Heart left ventricle (tissue), 16 donors: ENCODE results near the gene CLECL1. TPM values are rescaled to one million over a fixed set of nuclear protein-coding genes. Genes with fewer than 3 reads are reported as not detected.

Experiments used
- ATAC-seq, 4 donors: fragments of 200-7000 bp; cut with Tn5 transposase; one replicate each; pipeline ENCODE4 v1.9.1; 2020 to 2022; ENCODE audit warnings: moderate library complexity in 4 of 4, mild to moderate bottlenecking in 3 of 4, moderate number of reproducible peaks in 1 of 4
- DNase-seq, 5 donors: peaks; one replicate each; pipeline ENCODE4 v3.0.0-alpha.2; 2020
- H3K27ac ChIP-seq, 12 donors: fragments of 200-600 bp; sonication (generic) in 4 of 12; one replicate each; pipeline versions ENCODE4 v1.5.0 to v1.8.0; 2016 to 2022; ENCODE audit warnings: mild to moderate bottlenecking in 2 of 12
- H3K27me3 ChIP-seq, 9 donors: fragments of 200-600 bp; sonication (generic) in 2 of 9; one replicate each; pipeline versions ENCODE4 v1.5.1 to v1.8.0; 2016 to 2022; ENCODE audit warnings: mild to moderate bottlenecking in 3 of 9
- H3K36me3 ChIP-seq, 9 donors: fragments of 200-600 bp; sonication (generic) in 2 of 9; one replicate each; pipeline versions ENCODE4 v1.5.0 to v1.8.0; 2018 to 2022; ENCODE audit warnings: mild to moderate bottlenecking in 2 of 9
- H3K4me1 ChIP-seq, 12 donors: fragments of 200-600 bp; sonication (generic) in 4 of 12; one replicate each; pipeline versions ENCODE4 v1.5.0 to v1.8.0; 2016 to 2022; ENCODE audit warnings: mild to moderate bottlenecking in 3 of 12
- H3K4me3 ChIP-seq, 12 donors: fragments of 200-600 bp; sonication (generic) in 4 of 12; one replicate each; pipeline versions ENCODE4 v1.5.0 to v1.8.0; 2017 to 2022; ENCODE audit warnings: mild to moderate bottlenecking in 9 of 12, moderate library complexity in 4 of 12
- H3K9me3 ChIP-seq, 12 donors: fragments of 200-600 bp; sonication (generic) in 4 of 12; one replicate each; pipeline versions ENCODE4 v1.5.0 to v1.8.0; 2016 to 2022; ENCODE audit warnings: mild to moderate bottlenecking in 1 of 12
- POLR2A ChIP-seq, 2 donors: fragments of 450-650 bp; IDR thresholded peaks; one replicate each; pipeline ENCODE4 v1.6.1; 2017; ENCODE audit warnings: antibody characterized with exemption in 2 of 2, mild to moderate bottlenecking in 2 of 2, moderate library complexity in 2 of 2
- WGBS, 4 donors: extraction: QIAGEN DNeasy Blood & Tissue Kit in 2 of 4; methylation state at CpG; one replicate each; pipeline versions ENCODE4 v1.1.5 to v1.1.7; 2013 to 2018; 5-methylcytosine and 5-hydroxymethylcytosine counted together
- intact Hi-C, 10 donors: fragments of 100-400 bp; cut with DNase I; formaldehyde crosslinking; loops; one replicate each; pipeline versions ENCODE4 v1.11.1 to v1.14.2; 2022
- long read RNA-seq, 3 donors: library from polyadenylated mRNA; unstranded; transcript quantifications; one replicate each; pipeline ENCODE4 v2.0.0, GENCODE V29; 2020 to 2021
- polyA plus RNA-seq, 2 donors: library from polyadenylated mRNA; stranded (reverse); fragments of 200-250 nt; gene quantifications; one replicate each; pipeline ENCODE4 v1.2.3, GENCODE V29; 2013
- total RNA-seq, 9 donors: library from RNA; depleted of rRNA in 2 of 9; stranded (reverse); fragments of >200 nt in 2 of 9; fragmentation: NEBNext Ultra II Directional in 3 of 9; extraction: Animal tissue kit (Norgen Biotek cat#: 25700) in 3 of 9; gene quantifications; one replicate each; pipeline versions ENCODE4 v1.1.0 to v1.2.4, GENCODE V29; 2016 to 2023
- TF ChIP-seq, protein P1 (sequence below), 12 donors: fragments of 200-600 bp; sonication (generic) in 4 of 12; IDR thresholded peaks; one replicate each; pipeline versions ENCODE4 v1.5.0 to v1.8.0; 2018 to 2022; ENCODE audit warnings: antibody characterized with exemption in 12 of 12, mild to moderate bottlenecking in 5 of 12
- donor health status: ischemic (EF 13 %, LVEDD 7.1; RV severe dilation, severe dysfunction).
- donor health status: healthy with polysubstance abuse.
- donor health status: DM: no; HTN: yes; CAD: no.
- donor health status: DM: no; HTN: no; CAD: no.
- donor health status: ischemic (EF 25% LVEDD 6.9; RV normal size, moderate dysfunction).
- donor health status: ischemic (EF 25% LVEDD 5.7; RV mildly dilated, moderate dysfunction).
- donor health status: healthy.
- donor health status: DM: yes; HTN: yes; CAD: no.
- donor health status: ischemic (EF 35%, LVEDD 5.7; RV mildly dilated, moderate dysfunction).
- donor health status: nonischemic (EF 11% LVEDD 7.7; RV severe dilation, severe dysfunction).
- donor health status: DM: yes; HTN: yes; CAD: no.
- donor health status: PGD.
- donor health status: ischemic (EF 29% LVEDD 5.4; RV normal size, mild dysfunction).
- donor health status: nonischemic (EF 23%, LVEDD 6.1; RV moderate dilation, normal function).

CLECL1 gene
- total RNA-seq (1 to 10 TPM in 1 of 9 donors, under 1 TPM in 1, not detected in 7; 0.93 to 4.6 TPM), polyA plus RNA-seq (not detected)
- long read RNA-seq, donor 1: 0 reads
- long read RNA-seq, donor 2: 0 reads
- long read RNA-seq, donor 3: 0 reads

DNA sequence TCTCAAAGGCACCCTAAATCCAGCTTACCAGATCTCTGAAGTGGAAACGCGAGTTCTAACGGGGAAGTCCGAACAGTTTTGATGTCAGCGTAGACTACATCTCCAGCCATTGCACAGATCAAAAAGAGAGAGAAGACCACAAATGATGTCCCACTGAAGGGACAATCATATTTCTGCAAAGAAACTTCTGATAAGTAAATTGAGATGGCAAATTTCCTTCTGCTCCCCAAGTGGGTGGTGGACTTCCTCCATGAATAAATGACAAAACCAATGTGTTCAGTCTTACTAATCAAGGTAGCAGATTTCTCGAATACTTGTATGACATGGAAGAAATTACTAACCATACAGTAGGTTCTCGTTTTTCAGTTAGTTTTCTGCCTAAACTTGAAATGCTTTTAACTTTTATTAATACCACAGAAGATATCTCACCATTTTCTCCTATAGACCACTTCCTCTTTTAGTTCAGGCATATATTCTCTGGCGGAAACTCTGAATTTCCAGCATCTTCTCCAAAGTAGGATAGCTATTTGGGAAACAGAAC is at the start of gene CLECL1:
CLECL1 (minus strand) TSS at position 177 of the 541 bp plus-strand sequence.
- Histone ChIP-seq H3K27ac (peak within 1 kb of the TSS in 1 of 12 donors; percentile 88), H3K9me3 (no peaks in the 10 kb centered on the region), H3K4me1 (peaks cover 0 to 35% (median under 1%) of the 10 kb centered on the region in 12 donors), H3K27me3 (no peaks in the 10 kb centered on the region), H3K36me3 (no peaks in the 10 kb centered on the region), H3K4me3 (peak within 1 kb of the TSS in 1 of 12 donors; percentile 50)
- intact Hi-C loops: no loop called here
- TF ChIP-seq, protein P1, sequence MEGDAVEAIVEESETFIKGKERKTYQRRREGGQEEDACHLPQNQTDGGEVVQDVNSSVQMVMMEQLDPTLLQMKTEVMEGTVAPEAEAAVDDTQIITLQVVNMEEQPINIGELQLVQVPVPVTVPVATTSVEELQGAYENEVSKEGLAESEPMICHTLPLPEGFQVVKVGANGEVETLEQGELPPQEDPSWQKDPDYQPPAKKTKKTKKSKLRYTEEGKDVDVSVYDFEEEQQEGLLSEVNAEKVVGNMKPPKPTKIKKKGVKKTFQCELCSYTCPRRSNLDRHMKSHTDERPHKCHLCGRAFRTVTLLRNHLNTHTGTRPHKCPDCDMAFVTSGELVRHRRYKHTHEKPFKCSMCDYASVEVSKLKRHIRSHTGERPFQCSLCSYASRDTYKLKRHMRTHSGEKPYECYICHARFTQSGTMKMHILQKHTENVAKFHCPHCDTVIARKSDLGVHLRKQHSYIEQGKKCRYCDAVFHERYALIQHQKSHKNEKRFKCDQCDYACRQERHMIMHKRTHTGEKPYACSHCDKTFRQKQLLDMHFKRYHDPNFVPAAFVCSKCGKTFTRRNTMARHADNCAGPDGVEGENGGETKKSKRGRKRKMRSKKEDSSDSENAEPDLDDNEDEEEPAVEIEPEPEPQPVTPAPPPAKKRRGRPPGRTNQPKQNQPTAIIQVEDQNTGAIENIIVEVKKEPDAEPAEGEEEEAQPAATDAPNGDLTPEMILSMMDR (IDR thresholded peaks at IDR 0.05): no peak
- TF ChIP-seq POLR2A (IDR thresholded peaks at IDR 0.05): no peak
- DNase-seq: no peak
- ATAC-seq: no peak
- 75 to 85% (median 79%) methylated on average over 8 of the region's 8 CpGs for WGBS, 4 donors

- Histone ChIP-seq H3K36me3 (no peaks in the 10 kb centered on the region), H3K4me3 (no peak overlapping the region), H3K4me1 (no peaks in the 10 kb centered on the region), H3K27me3 (no peaks in the 10 kb centered on the region), H3K27ac (no peak overlapping the region), H3K9me3 (no peaks in the 10 kb centered on the region)
- DNase-seq (no peak), ATAC-seq (no peak)
- intact Hi-C loops: no loop called here
- no peak for TF ChIP-seq POLR2A (IDR thresholded peaks at IDR 0.05)
- WGBS, 4 donors: 77 to 89% (median 86%) methylated on average over 2 of the region's 2 CpGs
Observed at GRCh38 chr12:9781360-9781759, 48.5 kb upstream of the CLECL1 start.

DNA sequence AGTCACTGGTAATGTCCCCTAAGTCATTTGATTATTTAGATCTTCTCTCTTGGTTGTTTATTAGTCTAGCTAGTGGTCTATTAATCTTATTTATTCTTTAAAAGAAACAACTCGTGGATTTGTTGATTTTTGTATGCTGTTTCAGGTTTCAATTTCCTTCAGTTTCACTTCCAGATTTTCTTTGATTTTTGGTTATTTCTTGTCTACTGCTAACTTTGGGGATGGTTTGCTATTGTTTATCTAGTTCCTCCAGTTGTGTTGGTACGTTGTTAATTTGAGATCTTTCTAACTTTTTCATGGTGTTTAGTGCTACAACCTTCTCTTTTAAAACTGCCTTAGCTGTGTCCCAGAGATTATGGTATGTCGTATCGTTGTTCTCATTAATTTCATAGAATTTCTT is 46.3 kb upstream of the CLECL1 start:
- Histone ChIP-seq H3K4me3 (no peak overlapping the region), H3K4me1 (peaks cover 0 to 7% (median 0%) of the 10 kb centered on the region in 12 donors), H3K36me3 (no peaks in the 10 kb centered on the region), H3K27ac (no peak overlapping the region), H3K27me3 (no peaks in the 10 kb centered on the region), H3K9me3 (no peaks in the 10 kb centered on the region)
- ATAC-seq: no peak
- TF ChIP-seq POLR2A (IDR thresholded peaks at IDR 0.05): no peak
- 77 to 84% (median 79%) methylated on average over 4 of the region's 4 CpGs for WGBS, 4 donors
- intact Hi-C loops: no loop called here
- no peak for DNase-seq

GRCh38 chr12:9776781-9777180 is 43.9 kb upstream of the CLECL1 start:
- no peaks in the 10 kb centered on the region for H3K27me3 ChIP-seq
- intact Hi-C loops: no loop called here
- no peak for TF ChIP-seq POLR2A (IDR thresholded peaks at IDR 0.05)
- TF ChIP-seq, protein P1 (IDR thresholded peaks at IDR 0.05): no peak
- H3K4me1 ChIP-seq: peaks cover 0 to 18% (median 0%) of the 10 kb centered on the region in 12 donors
- ATAC-seq (no peak), DNase-seq (no peak)
- H3K27ac ChIP-seq: no peak overlapping the region
- WGBS, 4 donors: 86 to 90% (median 88%) methylated on average over 3 of the region's 3 CpGs
- H3K9me3 ChIP-seq: no peaks in the 10 kb centered on the region
- H3K4me3 ChIP-seq: no peak overlapping the region
- no peaks in the 10 kb centered on the region for H3K36me3 ChIP-seq

- H3K4me3 ChIP-seq: no peak overlapping the region
- ATAC-seq (no peak), DNase-seq (no peak)
- 70 to 81% (median 74%) methylated on average over 2 of the region's 2 CpGs for WGBS, 4 donors
- TF ChIP-seq, protein P1 (IDR thresholded peaks at IDR 0.05): no peak
- no peak for TF ChIP-seq POLR2A (IDR thresholded peaks at IDR 0.05)
- no peaks in the 10 kb centered on the region for H3K9me3 ChIP-seq
- H3K4me1 ChIP-seq: peaks cover 0 to 18% (median 0%) of the 10 kb centered on the region in 12 donors
- H3K27ac ChIP-seq: no peak overlapping the region
- intact Hi-C loops: no loop called here
- no peaks in the 10 kb centered on the region for H3K27me3 ChIP-seq
- H3K36me3 ChIP-seq: no peaks in the 10 kb centered on the region
Observed at GRCh38 chr12:9773216-9773877, 40.5 kb upstream of the CLECL1 start.
